ENCODE measurements around the gene XXYLT1. TPM values are rescaled to one million over a fixed set of nuclear protein-coding genes. Genes with fewer than 3 reads are reported as not detected.
"Not testable (repeated sequence)": the region's sequence is repeated elsewhere in the genome, so short reads cannot be mapped to it uniquely, and the experiment has no call there.

The XXYLT1 gene
- total RNA-seq, 2 experiments from 2014 or later = 8.8 to 9.6 TPM

DNA sequence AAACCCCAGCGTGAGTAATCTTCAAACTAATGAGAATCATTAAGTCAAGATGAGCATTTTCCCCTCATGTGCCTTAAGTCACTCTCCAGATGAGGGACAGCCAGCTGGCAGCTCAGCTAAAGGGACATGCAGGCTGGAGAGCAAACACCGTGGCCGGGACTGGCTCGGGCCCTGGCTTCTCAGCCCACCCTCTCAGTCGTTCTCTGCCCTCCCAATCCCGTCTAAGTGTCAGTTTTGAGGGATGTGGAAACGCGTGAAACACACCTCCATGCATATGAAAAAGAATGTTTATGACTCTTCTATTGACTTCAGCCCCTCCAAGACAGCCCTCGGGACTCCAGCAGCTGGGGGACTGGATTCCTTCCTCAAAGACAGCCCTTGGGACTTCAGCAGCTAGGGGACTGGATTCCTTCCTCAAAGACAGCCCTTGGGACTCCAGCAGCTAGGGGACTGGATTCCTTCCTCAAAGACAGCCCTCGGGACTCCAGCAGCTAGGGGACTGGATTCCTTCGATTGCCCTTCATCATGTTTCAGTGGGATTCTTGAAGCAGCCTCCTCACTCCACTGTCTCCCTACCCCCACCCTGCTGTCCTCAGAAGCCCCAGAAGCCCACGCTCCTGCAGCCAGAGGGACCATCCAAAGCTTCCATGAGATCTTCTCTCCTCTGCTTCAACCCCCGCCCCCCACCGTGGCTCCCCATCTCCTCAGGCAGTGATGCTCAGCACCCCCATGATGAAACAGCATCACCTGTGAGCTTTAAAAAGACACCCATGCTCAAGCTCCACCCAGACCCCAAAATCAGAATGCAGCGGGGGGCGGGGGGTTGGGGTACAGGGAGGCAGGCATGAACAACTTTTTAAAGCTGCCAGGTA, 228.9 kb downstream of the XXYLT1 start:
- Mint-ChIP-seq H3K9me3 (no peaks in the 10 kb centered on the region), H3K36me3 (no peaks in the 10 kb centered on the region), H3K27me3 (no peaks in the 10 kb centered on the region), H3K27ac (no peak overlapping the region), H3K4me3 (no peak overlapping the region), H3K4me1 (peaks cover 1% of the 10 kb centered on the region)
- no peak for DNase-seq

DNA sequence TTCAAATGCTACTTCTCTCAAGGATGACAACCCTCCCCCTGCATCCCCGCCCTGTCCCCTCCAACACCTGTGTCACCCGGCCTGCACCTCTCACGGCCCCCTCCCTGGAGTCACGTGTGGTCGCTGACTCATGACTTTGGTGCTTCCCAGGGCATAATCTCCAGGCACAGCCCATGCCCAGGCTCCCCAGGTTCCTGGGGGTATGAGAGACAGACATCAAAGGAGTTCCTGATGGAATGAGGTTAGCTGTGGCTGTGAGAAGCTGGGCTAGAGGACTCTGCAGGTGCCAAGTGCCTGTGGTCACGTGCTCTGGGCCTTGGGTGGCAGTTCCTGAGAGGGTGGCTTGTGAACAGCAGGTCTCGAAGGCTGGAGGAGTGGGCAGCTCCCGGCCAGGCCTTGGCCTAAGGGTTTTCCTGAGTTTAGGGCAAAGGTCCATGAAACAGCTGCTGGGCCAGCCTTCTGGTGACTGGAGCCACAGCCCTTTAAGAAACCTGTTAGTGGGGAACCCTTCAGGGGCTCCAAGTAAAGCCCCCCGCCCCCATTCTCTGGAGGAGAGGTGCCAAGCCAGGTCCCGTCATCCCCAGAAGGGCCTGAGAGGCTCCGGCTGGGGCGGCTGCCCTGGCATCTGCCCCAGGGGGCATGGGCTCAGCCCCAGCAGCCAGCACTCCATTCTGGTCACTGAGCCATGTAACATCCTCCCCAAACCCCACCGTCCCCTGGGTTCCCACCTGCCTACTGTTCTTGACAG, 230.0 kb downstream of the XXYLT1 start:
- H3K36me3 Mint-ChIP-seq = no peaks in the 10 kb centered on the region
- H3K4me3 Mint-ChIP-seq = no peak overlapping the region
- H3K27ac Mint-ChIP-seq = no peak overlapping the region
- no peaks in the 10 kb centered on the region for H3K9me3 Mint-ChIP-seq
- peaks cover 1% of the 10 kb centered on the region for H3K4me1 Mint-ChIP-seq
- no peaks in the 10 kb centered on the region for H3K27me3 Mint-ChIP-seq
- no peak for DNase-seq

DNA sequence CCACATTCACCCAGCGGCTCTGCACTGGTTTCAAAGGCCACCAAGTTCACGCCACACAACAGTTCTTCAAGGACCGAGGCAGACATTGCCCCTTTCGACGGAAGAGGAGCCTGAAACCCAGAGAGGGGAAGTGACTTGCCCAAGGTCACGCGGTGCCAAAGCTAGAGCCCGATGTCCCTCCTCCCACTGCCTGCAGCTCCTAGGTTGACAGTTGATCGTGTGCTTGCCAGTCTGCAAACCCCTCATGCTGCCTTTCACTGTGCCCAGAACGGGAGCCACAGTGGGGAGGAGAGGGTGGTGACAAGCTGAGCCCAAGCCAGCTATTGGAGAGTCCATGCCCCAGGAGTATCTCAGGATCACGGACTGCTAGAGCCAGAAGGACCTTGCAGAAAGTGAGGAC, 230.9 kb downstream of the XXYLT1 start:
- Mint-ChIP-seq H3K9me3 (no peaks in the 10 kb centered on the region), H3K4me1 (peaks cover 1% of the 10 kb centered on the region), H3K4me3 (no peak overlapping the region), H3K27me3 (no peaks in the 10 kb centered on the region), H3K27ac (no peak overlapping the region), H3K36me3 (no peaks in the 10 kb centered on the region)
- DNase-seq = no peak

DNA sequence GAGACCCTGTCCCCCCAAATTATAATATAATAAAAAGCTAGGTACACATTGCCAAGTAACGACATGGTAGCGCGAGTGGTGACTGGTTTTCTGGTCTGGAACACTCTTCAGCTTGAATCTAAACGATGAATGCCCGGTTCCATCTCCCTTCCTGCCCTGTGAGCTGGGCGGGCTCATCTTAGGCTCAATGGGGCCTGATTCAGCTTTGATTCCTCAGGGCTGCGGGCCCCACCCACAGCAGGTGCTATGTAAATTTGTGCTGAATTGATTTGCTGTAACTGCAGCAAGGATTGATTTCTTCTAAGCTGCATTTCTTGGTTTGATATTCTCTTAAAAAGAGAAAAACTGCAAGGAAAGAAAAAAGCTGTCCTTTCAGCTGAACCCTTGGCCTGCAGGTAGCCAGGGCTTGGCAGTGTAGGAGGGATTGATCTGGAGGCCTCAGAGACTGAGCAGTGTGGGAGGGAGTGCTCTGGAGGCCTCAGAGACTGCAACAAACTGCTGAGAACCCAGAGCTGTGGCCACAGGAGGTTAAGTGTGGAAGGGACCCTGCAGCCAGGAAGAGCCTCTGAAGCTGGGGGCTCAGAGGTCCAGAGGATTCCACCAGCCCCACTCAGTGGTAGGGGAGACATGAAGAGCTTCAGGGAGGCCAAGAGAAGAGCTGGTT, 231.6 kb downstream of the XXYLT1 start:
- Mint-ChIP-seq H3K36me3 (no peaks in the 10 kb centered on the region), H3K4me3 (no peak overlapping the region), H3K9me3 (no peaks in the 10 kb centered on the region), H3K27ac (no peak overlapping the region), H3K27me3 (no peaks in the 10 kb centered on the region), H3K4me1 (peaks cover 1% of the 10 kb centered on the region)
- no peak for DNase-seq

DNA sequence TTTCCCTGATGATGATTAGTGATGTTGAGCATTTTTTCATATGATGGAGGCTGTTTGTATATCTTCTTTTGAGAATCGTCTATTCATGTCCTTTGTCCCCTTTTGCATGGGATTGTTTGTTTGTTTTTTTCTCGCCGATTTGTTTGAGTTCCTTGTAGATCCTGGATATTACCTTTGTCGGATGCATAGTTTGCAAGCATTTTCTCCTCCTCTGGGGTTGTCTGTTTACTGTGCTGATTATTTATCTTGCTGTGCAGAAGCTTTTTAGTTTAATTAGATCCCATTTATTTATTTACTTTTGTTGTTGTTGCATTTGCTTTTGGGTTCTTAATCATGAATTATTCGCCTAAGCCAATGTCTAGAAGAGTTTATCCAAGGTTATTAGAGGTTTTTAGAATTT, 232.8 kb downstream of the XXYLT1 start:
- Mint-ChIP-seq H3K27me3 (no peaks in the 10 kb centered on the region), H3K36me3 (no peaks in the 10 kb centered on the region), H3K27ac (no peak overlapping the region), H3K9me3 (no peaks in the 10 kb centered on the region), H3K4me3 (no peak overlapping the region), H3K4me1 (peaks cover 1% of the 10 kb centered on the region)
- DNase-seq = no peak

DNA sequence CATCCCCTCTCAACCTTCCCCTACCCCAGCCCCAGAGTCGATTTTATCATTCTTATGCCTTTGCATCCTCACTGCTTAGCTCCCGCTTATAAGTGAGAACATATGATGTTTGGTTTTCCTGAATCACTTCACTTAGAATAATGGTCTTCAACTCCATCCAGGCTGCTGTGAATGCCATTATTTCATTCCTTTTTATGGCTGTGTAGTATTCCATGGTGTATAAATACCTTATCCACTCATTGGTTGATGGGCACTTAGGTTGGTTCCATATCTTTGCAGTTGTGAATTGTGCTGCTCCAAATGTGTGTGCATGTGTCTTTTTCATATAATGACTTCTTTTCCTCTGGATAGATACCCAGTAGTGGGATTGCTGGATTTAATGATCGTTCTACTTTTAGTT, 233.4 kb downstream of the XXYLT1 start:
- not testable (repeated sequence) for H3K27ac Mint-ChIP-seq, H3K4me1 Mint-ChIP-seq, H3K4me3 Mint-ChIP-seq, H3K9me3 Mint-ChIP-seq, H3K36me3 Mint-ChIP-seq, H3K27me3 Mint-ChIP-seq, DNase-seq

DNA sequence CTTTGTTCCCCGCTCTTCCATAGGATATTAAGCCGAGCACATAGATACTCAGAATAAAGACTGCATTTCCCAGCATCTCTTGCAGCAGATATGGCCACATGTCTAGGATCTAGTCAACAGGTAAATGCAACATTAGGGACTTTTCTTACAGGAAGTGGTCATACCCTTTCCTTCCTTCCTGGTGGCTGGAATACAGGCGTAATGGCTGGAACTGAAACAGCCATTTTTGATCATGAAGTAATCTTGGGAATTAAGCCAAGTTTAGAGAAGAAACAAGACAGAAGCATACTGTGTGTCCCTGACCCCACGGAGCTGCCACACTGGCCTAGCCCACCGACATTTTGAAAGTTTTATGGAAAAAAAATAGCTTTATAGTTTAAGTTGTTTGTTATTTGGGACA, 234.0 kb downstream of the XXYLT1 start:
- H3K4me3 Mint-ChIP-seq = no peak overlapping the region
- no peak overlapping the region for H3K27ac Mint-ChIP-seq
- no peaks in the 10 kb centered on the region for H3K9me3 Mint-ChIP-seq
- H3K4me1 Mint-ChIP-seq = peaks cover 1% of the 10 kb centered on the region
- no peaks in the 10 kb centered on the region for H3K27me3 Mint-ChIP-seq
- no peaks in the 10 kb centered on the region for H3K36me3 Mint-ChIP-seq
- no peak for DNase-seq

DNA sequence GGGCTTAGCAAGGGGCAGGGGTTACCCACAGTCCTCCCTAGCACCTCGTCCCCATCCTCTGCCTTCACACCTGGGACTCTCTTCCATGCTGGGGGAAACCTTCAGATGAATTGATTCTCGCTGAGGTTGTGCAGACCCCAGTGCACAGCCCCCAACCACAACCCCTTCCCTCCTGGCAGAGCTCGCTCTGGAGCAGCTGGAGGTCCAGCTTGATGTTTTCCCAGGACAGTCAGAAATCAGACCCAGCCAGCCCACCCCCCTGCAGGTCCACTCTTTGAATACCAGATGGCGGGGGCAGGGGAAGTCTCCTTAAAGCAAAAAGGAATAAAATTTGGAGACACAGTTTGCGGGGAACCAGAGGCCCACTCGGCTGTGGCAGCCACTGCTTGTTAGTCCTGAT, 234.4 kb downstream of the XXYLT1 start:
- no peaks in the 10 kb centered on the region for H3K27me3 Mint-ChIP-seq
- no peak overlapping the region for H3K27ac Mint-ChIP-seq
- H3K4me3 Mint-ChIP-seq = no peak overlapping the region
- DNase-seq = no peak
- peaks cover 1% of the 10 kb centered on the region for H3K4me1 Mint-ChIP-seq
- H3K36me3 Mint-ChIP-seq = no peaks in the 10 kb centered on the region
- H3K9me3 Mint-ChIP-seq = no peaks in the 10 kb centered on the region

DNA sequence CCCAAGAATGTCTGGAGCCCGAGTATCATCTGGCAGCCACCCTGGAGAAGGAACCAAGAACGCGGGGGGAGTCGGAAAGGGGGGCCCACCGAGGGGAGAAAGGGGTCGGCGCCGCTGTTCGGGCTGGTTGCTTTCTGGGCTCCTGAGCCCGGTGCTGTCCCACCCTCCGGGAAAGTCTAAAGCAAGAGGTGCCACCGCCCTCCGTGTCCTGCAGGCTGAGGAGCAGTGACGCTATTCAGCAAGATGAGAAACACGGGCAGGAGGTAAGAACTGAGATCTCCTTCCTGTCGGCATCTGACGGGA, 234.8 kb downstream of the XXYLT1 start:
- Mint-ChIP-seq H3K36me3 (no peaks in the 10 kb centered on the region), H3K4me1 (peaks cover 1% of the 10 kb centered on the region)
- DNase-seq = no peak

DNA sequence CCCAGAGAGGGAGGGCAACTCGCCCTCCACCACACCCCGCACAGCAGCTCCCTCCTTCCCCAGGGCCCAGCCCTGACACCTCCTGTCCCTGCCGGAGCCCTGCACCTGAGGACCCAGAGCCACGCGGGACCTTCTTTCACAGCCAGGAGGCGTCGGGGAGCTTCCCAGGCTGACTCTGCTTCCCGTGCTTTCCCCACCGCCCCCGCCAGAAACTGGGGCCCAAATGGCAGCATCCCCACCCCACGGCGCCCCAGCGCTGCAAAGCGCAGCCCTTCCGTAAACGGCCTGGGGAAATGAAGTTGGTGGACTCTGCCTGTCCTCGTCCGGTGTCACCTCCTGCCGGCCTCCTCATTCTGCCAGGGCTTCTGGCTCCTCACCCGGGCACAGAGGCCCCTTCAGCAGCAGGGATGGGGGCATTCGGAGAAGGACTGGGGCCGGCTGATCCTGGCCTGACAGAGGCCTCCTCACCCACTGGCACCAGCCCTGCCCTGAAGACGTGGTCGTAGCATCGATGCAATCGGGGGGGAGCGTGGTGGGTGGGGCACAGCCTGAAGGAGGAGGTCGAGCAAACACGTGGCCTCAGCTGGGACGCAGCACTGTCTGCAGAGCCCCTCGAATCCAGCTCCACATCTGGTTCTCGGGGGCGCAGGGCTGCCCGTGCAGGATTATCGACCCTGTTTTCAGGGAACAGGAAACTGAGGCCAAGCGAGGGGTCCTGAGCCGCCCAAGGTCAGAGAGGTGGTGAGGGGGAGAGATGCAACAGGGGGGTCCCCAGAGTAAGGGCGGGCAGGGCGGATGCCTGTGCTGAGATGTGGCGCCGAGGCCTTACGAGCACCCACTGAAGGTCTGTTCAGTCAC, 235.4 kb downstream of the XXYLT1 start:
- Mint-ChIP-seq H3K4me3 (no peak overlapping the region), H3K27ac (no peak overlapping the region), H3K27me3 (no peaks in the 10 kb centered on the region), H3K9me3 (no peaks in the 10 kb centered on the region), H3K36me3 (no peaks in the 10 kb centered on the region), H3K4me1 (peaks cover 1% of the 10 kb centered on the region)
- no peak for DNase-seq

More for the DNA sequence above, 234.8 kb downstream of the XXYLT1 start:
- H3K9me3 Mint-ChIP-seq = no peaks in the 10 kb centered on the region
- no peaks in the 10 kb centered on the region for H3K27me3 Mint-ChIP-seq
- H3K27ac Mint-ChIP-seq = no peak overlapping the region
- H3K4me3 Mint-ChIP-seq = no peak overlapping the region

DNA sequence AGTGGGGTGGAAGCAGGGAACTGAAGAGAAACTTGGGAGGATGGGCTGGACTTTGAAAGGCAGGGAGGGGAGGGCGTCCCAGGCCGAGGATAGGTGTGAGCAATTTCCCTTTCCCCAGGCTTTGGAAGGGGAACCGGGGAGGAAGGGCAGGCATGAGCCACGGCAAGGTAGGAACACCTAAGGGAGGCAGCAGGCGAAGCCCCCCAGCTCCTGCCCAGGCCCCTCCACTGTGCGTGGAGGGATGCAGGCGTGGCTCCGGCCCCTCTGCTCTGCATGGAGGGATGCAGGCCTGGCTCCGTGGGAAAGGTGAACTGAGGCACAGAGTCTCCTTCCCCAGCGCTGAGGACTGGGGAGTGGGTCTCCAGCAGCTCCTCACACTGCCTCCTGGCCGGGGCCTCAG, 236.4 kb downstream of the XXYLT1 start:
- no peak for DNase-seq
- Mint-ChIP-seq H3K4me3 (no peak overlapping the region), H3K27ac (no peak overlapping the region), H3K4me1 (peaks cover under 1% of the 10 kb centered on the region), H3K27me3 (no peaks in the 10 kb centered on the region), H3K36me3 (no peaks in the 10 kb centered on the region), H3K9me3 (no peaks in the 10 kb centered on the region)

DNA sequence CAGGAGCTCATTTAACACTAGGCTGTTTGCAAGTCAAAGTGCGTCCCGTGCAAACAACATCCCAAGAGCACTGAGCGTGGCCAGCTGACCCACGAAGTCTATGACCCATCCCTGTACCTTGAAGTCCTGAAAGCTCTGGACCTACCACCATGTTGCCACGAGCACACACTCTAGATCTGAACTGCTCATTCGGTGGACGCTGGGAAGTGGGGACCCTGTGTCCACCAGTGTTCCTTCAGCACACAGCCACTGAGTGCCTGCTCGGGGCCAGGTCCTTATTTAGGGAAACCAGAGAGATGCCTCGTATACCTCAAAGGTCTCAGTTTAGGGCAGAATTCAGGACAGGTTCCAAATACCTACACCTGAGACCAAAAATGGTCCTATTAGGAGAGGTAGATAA, 236.9 kb downstream of the XXYLT1 start:
- no peaks in the 10 kb centered on the region for H3K9me3 Mint-ChIP-seq
- no peaks in the 10 kb centered on the region for H3K4me1 Mint-ChIP-seq
- H3K36me3 Mint-ChIP-seq = no peaks in the 10 kb centered on the region
- no peaks in the 10 kb centered on the region for H3K27me3 Mint-ChIP-seq
- DNase-seq = no peak
- no peak overlapping the region for H3K4me3 Mint-ChIP-seq
- no peak overlapping the region for H3K27ac Mint-ChIP-seq

DNA sequence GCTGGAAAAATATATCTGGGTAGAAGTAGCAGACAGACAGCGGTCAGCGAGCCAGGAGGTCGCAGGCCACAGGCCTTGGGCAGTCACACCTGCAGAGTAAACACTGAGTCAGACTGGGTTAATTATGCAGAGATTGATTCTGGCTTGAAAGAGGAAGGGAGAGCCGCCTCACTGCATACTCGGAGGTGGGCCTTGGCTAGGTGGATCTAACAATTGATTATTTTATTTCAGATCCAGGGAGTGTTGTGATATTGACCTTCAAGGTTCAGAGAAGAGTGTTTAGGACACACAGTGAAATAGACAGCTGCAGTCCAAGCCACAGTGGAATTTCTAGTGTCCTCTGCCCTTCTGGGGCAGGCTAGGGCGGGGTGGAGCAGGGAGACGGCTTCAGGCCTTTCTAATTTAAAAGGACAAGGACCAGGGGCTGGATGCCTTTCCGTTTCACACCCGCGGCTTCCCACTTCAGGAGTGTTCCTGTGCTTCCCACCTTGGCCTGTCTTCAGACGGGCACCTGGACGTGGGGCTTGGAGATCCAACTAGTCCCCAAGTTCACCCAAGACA, 237.3 kb downstream of the XXYLT1 start:
- H3K27me3 Mint-ChIP-seq = no peaks in the 10 kb centered on the region
- DNase-seq = no peak
- H3K36me3 Mint-ChIP-seq = no peaks in the 10 kb centered on the region
- H3K27ac Mint-ChIP-seq = no peak overlapping the region
- H3K4me3 Mint-ChIP-seq = no peak overlapping the region
- H3K9me3 Mint-ChIP-seq = no peaks in the 10 kb centered on the region
- H3K4me1 Mint-ChIP-seq = no peaks in the 10 kb centered on the region

DNA sequence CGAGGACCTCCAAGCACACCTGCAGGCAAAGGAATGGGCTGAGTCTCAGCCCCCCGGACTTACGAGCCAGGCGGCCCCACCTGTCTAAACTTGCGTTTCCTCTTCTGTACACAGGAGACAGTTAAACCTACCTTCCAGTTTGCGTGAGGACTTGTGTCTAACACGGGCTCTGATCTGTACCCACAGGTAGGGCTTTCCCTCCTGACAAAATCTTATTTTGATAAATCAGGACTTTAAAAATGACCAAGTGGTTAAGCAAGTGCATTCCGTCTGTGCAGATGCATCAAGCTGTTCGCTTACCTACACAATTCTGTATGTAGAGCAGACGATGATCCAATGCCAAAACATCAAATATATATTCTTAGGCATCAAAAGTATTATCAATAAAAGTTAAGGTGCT, 238.0 kb downstream of the XXYLT1 start:
- no peak for DNase-seq
- Mint-ChIP-seq H3K9me3 (no peaks in the 10 kb centered on the region), H3K27ac (no peak overlapping the region), H3K4me3 (no peak overlapping the region), H3K27me3 (no peaks in the 10 kb centered on the region), H3K36me3 (no peaks in the 10 kb centered on the region), H3K4me1 (no peaks in the 10 kb centered on the region)

Measured in activated naive CD8-positive, alpha-beta T cell treated with anti-CD3 and anti-CD28 coated beads for 36 hours (primary cell).